GM23248 (cell line): Measurements from ENCODE around the gene CDC20. TPM values are rescaled to one million over a fixed set of nuclear protein-coding genes. Genes with fewer than 3 reads are reported as not detected.

Experiments used
- DNase-seq: peaks from one replicate; pipeline ENCODE4 v3.0.0-alpha.2; 2015
- H2AFZ ChIP-seq: fragments of 200-600 bp; sonication (generic); 2 replicates; pipeline ENCODE4 v1.6.1; 2016; ENCODE audit warnings: antibody characterized with exemption
- H3F3A ChIP-seq: fragments of 200-600 bp; sonication (generic); 2 replicates; pipeline ENCODE4 v1.6.1; 2016; ENCODE audit warnings: mild to moderate bottlenecking, antibody characterized with exemption, mixed run types; ENCODE audit not compliant: insufficient read depth
- H3K27ac ChIP-seq: fragments of 200-600 bp; sonication (generic); 2 replicates; pipeline ENCODE4 v1.5.1; 2016; ENCODE audit warnings: mild to moderate bottlenecking
- H3K27me3 ChIP-seq: fragments of 200-600 bp; sonication (generic); replicated peaks from 2 replicates; pipeline ENCODE4 v1.6.1; 2016; ENCODE audit warnings: mild to moderate bottlenecking; ENCODE audit not compliant: insufficient read depth
- H3K36me3 ChIP-seq: fragments of 200-600 bp; sonication (generic); 2 replicates; pipeline ENCODE4 v1.6.1; 2016; ENCODE audit warnings: low read depth, mild to moderate bottlenecking
- H3K4me1 ChIP-seq: fragments of 200-600 bp; sonication (generic); 2 replicates; pipeline ENCODE4 v1.6.1; 2016; ENCODE audit warnings: mild to moderate bottlenecking; ENCODE audit not compliant: insufficient read depth
- H3K4me2 ChIP-seq: fragments of 200-600 bp; sonication (generic); one replicate; pipeline ENCODE4 v1.6.1; 2016; ENCODE audit warnings: mild to moderate bottlenecking; ENCODE audit not compliant: unreplicated experiment
- H3K4me3 ChIP-seq: fragments of 200-600 bp; sonication (generic); 2 replicates; pipeline ENCODE4 v1.5.1; 2016; ENCODE audit warnings: mild to moderate bottlenecking
- H3K79me2 ChIP-seq: fragments of 200-600 bp; sonication (generic); 2 replicates; pipeline ENCODE4 v1.6.1; 2016; ENCODE audit warnings: mild to moderate bottlenecking; ENCODE audit not compliant: insufficient read depth
- H3K9ac ChIP-seq: fragments of 200-600 bp; sonication (generic); 2 replicates; pipeline ENCODE4 v1.6.1; 2016; ENCODE audit warnings: mild to moderate bottlenecking
- H3K9me2 ChIP-seq: fragments of 200-600 bp; sonication (generic); 2 replicates; pipeline ENCODE4 v1.6.1; 2016; ENCODE audit warnings: mixed run types, mild to moderate bottlenecking, moderate library complexity; ENCODE audit not compliant: insufficient read depth
- H3K9me3 ChIP-seq: fragments of 200-600 bp; sonication (generic); one replicate; pipeline ENCODE4 v1.6.1; 2017; ENCODE audit warnings: low read depth
- H4K20me1 ChIP-seq: fragments of 200-600 bp; sonication (generic); 2 replicates; pipeline ENCODE4 v1.6.0; 2016; ENCODE audit not compliant: insufficient read depth
- EZH2 ChIP-seq: fragments of 200-600 bp; sonication (generic); IDR thresholded peaks from 2 replicates; pipeline ENCODE4 v1.6.1; 2018; ENCODE audit warnings: antibody characterized with exemption, mild to moderate bottlenecking; ENCODE audit not compliant: insufficient read depth, poor library complexity, severe bottlenecking
- EZH2phosphoT487 ChIP-seq: fragments of 200-600 bp; sonication (generic); IDR thresholded peaks from 2 replicates; pipeline ENCODE4 v1.6.1; 2018; ENCODE audit warnings: antibody characterized with exemption, moderate library complexity, mild to moderate bottlenecking, low read depth; ENCODE audit not compliant: insufficient read depth
- WGBS, 2 experiments: methylation state at CpG; one replicate each; pipeline ENCODE4 v1.1.6; 2015 to 2017; ENCODE audit warnings: low lambda C conversion rate in 2 of 2, low coverage in 1 of 2; ENCODE audit errors: missing lambda C conversion rate in 2 of 2; 5-methylcytosine and 5-hydroxymethylcytosine counted together
- in situ Hi-C: fragments of 300-500 bp; cut with MboI; formaldehyde crosslinking; loops from 2 replicates; pipeline ENCODE4 v1.15.0; 2020
- polyA plus RNA-seq: library from polyadenylated mRNA; unstranded; fragments of >200 nt; fragmentation: Nextera tagmentation; extraction: Ambion mirVana; gene quantifications from 2 replicates; pipeline ENCODE4 v1.2.1, GENCODE V29; 2016
- total RNA-seq: library from RNA; depleted of rRNA; stranded (reverse); fragments of >200 nt; shearing (Covaris generic); gene quantifications from 2 replicates; pipeline ENCODE4 v1.2.3, GENCODE V29; 2014

The CDC20 gene
- total and polyA plus RNA-seq, 2 experiments from 2014 or later = 48.9 to 50.9 TPM

DNA sequence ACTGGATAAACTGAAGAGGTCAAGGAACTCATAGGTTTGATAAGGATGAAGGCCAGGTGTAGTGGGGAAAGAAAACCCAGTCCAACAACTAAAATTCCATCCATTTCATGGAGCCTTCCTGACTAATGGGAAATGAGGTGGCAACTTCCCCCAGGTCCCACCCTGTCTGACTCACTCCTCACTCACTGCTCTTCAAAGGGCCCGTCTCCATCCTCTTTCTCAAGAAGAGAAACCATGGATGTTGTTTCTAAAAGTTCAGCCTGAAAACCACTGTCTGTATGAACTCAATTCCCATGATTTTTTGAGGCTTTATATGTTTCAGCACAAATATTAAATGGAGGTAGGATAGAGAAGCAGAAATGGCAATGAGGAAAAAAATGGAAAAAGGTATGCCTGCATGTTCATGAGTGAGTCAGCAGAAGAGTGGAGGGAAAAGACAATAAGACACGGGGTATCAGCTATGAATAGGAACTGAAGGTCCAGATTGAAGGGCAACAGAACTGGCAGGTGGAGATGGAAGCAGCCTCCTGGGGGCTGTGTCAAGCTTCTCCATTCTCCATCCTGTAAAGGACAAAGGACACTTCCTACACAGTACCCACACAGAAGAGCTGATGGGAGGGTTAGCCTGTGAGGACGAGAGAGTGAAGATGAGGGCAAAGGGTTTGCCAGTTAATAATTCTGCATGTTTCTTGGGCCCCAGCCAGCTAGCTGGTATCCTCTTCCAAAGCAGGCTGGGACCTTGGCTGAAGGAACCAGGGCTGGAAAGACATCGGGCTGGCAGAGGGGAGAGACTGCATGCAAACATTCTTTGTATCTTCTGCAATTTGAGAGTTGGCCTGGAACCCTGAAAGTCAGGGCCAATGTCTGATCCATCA is 14.5 kb downstream of the CDC20 start:
- Histone ChIP-seq H3K9me2 (no peaks in the 10 kb centered on the region), H4K20me1 (no peaks in the 10 kb centered on the region), H3K9ac (peak overlapping the region; percentile 40), H3F3A (peaks cover 58% of the 10 kb centered on the region), H2AFZ (peak overlapping the region; percentile 36; the same call in 1 of the 2 replicates), H3K4me2 (peak overlapping the region; percentile 44), H3K9me3 (no peaks in the 10 kb centered on the region), H3K27me3 (no peaks in the 10 kb centered on the region), H3K36me3 (no peaks in the 10 kb centered on the region), H3K79me2 (peaks cover 32% of the 10 kb centered on the region), H3K4me3 (no peak overlapping the region), H3K27ac (peak overlapping the region; percentile 89), H3K4me1 (peaks cover 26% of the 10 kb centered on the region)
- peak; percentile 96 for DNase-seq
- whole genome bisulfite sequencing, 2 experiments = 24 to 29% methylated on average over 4 of the region's 4 CpGs
- in situ Hi-C loops = no loop called here
- TF ChIP-seq EZH2 = no peak
- no peak for TF ChIP-seq EZH2phosphoT487

DNA sequence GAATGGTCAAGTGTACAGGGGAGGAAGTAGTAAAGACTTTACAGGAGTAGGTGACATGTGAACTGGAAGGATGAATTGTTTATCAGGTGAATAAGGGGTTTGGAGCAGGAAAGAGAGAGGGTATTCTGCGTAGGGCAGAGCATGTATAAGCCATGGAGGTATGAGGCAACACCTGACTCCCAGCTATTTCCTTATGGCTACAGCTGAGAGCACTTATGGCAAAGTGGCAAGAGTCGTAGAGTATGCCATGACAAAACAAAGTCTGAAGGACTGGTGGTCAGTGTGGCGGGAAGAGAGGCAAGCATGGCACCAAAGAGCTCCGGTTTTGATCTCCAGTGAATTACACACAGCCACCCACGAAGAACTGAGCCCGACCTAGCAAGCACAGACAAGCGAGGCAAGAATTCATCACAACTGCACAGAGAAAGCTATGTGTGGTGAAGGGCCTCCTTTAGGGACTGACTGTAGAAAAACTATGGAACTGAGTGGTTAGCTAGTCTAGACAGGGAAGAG is 18.0 kb downstream of the CDC20 start:
- Histone ChIP-seq H4K20me1 (no peaks in the 10 kb centered on the region), H3F3A (peaks cover 36% of the 10 kb centered on the region), H3K27me3 (no peaks in the 10 kb centered on the region), H3K79me2 (peaks cover 8% of the 10 kb centered on the region; the same call in 1 of the 2 replicates), H2AFZ (no peak overlapping the region), H3K4me3 (no peak overlapping the region), H3K9ac (no peak overlapping the region), H3K36me3 (0 out of 2 replicates have a peak, but pooled peaks cover 2% of the 10 kb centered on the region), H3K27ac (no peak overlapping the region), H3K4me2 (no peak overlapping the region), H3K9me3 (no peaks in the 10 kb centered on the region), H3K9me2 (no peaks in the 10 kb centered on the region), H3K4me1 (peaks cover 20% of the 10 kb centered on the region)
- WGBS, 2 experiments = 93 to 94% methylated on average over 7 of the region's 7 CpGs
- in situ Hi-C loops = no loop called here
- DNase-seq = no peak
- TF ChIP-seq EZH2phosphoT487 (no peak), EZH2 (no peak)

DNA sequence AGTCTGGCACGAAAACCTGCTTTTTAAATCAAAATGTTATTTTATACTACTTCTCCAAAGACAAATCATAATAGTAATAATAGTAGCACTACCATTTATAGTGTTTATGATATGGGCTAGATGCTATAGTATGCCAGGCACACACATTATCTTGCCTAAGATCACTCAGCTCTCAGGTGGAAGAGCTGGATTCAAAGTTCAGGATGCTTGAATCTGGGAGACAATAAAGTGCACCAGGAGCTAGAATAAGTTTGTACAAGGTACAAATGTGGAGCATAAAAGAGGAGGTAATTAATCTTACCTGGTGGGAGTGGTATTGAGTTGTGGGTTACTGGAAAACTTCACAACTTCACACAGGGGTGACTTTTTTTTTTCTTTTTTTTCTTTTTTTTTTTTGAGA is 19.1 kb downstream of the CDC20 start:
- no peak overlapping the region for H3K4me3 ChIP-seq
- H3K79me2 ChIP-seq = peaks cover 6% of the 10 kb centered on the region; the same call in 1 of the 2 replicates
- peaks cover 5% of the 10 kb centered on the region; the same call in 1 of the 2 replicates for H3K36me3 ChIP-seq
- no peaks in the 10 kb centered on the region for H3K9me2 ChIP-seq
- H3K9me3 ChIP-seq = no peaks in the 10 kb centered on the region
- H2AFZ ChIP-seq = no peak overlapping the region
- peaks cover 14% of the 10 kb centered on the region for H3K4me1 ChIP-seq
- H3K9ac ChIP-seq = no peak overlapping the region
- no peaks in the 10 kb centered on the region for H3K27me3 ChIP-seq
- no peak overlapping the region for H3K27ac ChIP-seq
- H3K4me2 ChIP-seq = no peak overlapping the region
- H3F3A ChIP-seq = peaks cover 29% of the 10 kb centered on the region
- H4K20me1 ChIP-seq = no peaks in the 10 kb centered on the region
- in situ Hi-C loops = no loop called here
- no peak for DNase-seq
- TF ChIP-seq EZH2 (no peak), EZH2phosphoT487 (no peak)
- WGBS, 2 experiments = 100% methylated on average over 1 of the region's 1 CpG

DNA sequence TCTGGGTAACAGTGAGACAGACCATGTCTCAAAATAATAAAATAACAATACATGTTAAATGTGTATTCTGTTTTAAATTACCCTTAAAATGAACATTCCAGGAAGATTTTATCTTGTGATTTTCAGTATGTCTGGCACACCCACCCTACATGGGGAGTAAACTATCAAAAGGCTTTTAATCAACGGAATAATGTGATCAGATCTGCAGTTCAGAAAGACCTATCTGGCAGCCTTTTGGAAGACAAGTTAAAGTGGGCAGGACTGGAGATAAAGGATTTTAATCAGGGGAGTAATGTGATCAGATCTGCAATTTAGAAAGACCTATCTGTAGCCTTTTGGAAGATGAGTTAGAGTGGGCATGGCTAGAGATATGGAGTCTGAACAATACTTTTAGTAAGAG is 20.7 kb downstream of the CDC20 start:
- DNase-seq = no peak
- in situ Hi-C loops = no loop called here
- H3F3A ChIP-seq = peaks cover 16% of the 10 kb centered on the region
- H3K9me2 ChIP-seq = no peaks in the 10 kb centered on the region
- WGBS, 2 experiments = 100% methylated on average over 1 of the region's 1 CpG
- no peaks in the 10 kb centered on the region for H4K20me1 ChIP-seq
- H2AFZ ChIP-seq = no peak overlapping the region
- no peak overlapping the region for H3K4me3 ChIP-seq
- H3K79me2 ChIP-seq = peaks cover 6% of the 10 kb centered on the region; the same call in 1 of the 2 replicates
- no peaks in the 10 kb centered on the region for H3K4me1 ChIP-seq
- no peak overlapping the region for H3K4me2 ChIP-seq
- no peaks in the 10 kb centered on the region for H3K9me3 ChIP-seq
- no peak overlapping the region for H3K9ac ChIP-seq
- H3K36me3 ChIP-seq = peaks cover 21% of the 10 kb centered on the region
- H3K27me3 ChIP-seq = no peaks in the 10 kb centered on the region
- no peak overlapping the region for H3K27ac ChIP-seq
- TF ChIP-seq EZH2phosphoT487 = no peak
- TF ChIP-seq EZH2 = no peak
